H9 (cell line): ENCODE results near the gene APBB2. TPM values are rescaled to one million over a fixed set of nuclear protein-coding genes. Genes with fewer than 3 reads are reported as not detected.

Experiments used
- DNase-seq: peaks from one replicate; pipeline ENCODE4 v3.0.0-alpha.2; 2017
- H2AFZ ChIP-seq: one replicate; pipeline ENCODE4 v1.6.1; 2013; ENCODE audit warnings: mild to moderate bottlenecking, low read length, control low read depth, moderate library complexity
- H2AK5ac ChIP-seq: 2 replicates; pipeline ENCODE4 v1.6.1; 2013; ENCODE audit warnings: low read length, control low read depth, mixed read lengths; ENCODE audit not compliant: insufficient read length
- H2BK120ac ChIP-seq: one replicate; pipeline ENCODE4 v1.6.1; 2013; ENCODE audit warnings: low read depth, mild to moderate bottlenecking, low read length, control low read depth, inconsistent platforms; ENCODE audit not compliant: poor library complexity, severe bottlenecking
- H2BK12ac ChIP-seq: 2 replicates; pipeline ENCODE4 v1.6.1; 2013; ENCODE audit warnings: low read length, control low read depth, mixed read lengths, low read depth; ENCODE audit not compliant: insufficient read length
- H2BK15ac ChIP-seq: 2 replicates; pipeline ENCODE4 v1.6.1; 2013; ENCODE audit warnings: low read depth, low read length, control low read depth
- H2BK20ac ChIP-seq: one replicate; pipeline ENCODE4 v1.6.1; 2013; ENCODE audit warnings: low read depth, mild to moderate bottlenecking, low read length, control low read depth, inconsistent platforms; ENCODE audit not compliant: poor library complexity, severe bottlenecking
- H2BK5ac ChIP-seq: 2 replicates; pipeline ENCODE4 v1.6.1; 2013; ENCODE audit warnings: low read length, control low read depth, mixed read lengths; ENCODE audit not compliant: insufficient read length
- H3K14ac ChIP-seq: 2 replicates; pipeline ENCODE4 v1.6.1; 2013; ENCODE audit warnings: low read length, control low read depth; ENCODE audit not compliant: insufficient read depth
- H3K18ac ChIP-seq: 2 replicates; pipeline ENCODE4 v1.6.1; 2013; ENCODE audit warnings: low read depth, mild to moderate bottlenecking, mixed read lengths, low read length, control low read depth; ENCODE audit not compliant: insufficient read length
- H3K23ac ChIP-seq: 2 replicates; pipeline ENCODE4 v1.6.1; 2013; ENCODE audit warnings: low read length, control low read depth, mixed read lengths, low read depth; ENCODE audit not compliant: insufficient read length
- H3K23me2 ChIP-seq: 2 replicates; pipeline ENCODE4 v1.6.1; 2013; ENCODE audit warnings: low read depth, mild to moderate bottlenecking, mixed read lengths, low read length, control low read depth; ENCODE audit not compliant: insufficient read length, poor library complexity, severe bottlenecking
- H3K27ac ChIP-seq: 2 replicates; pipeline ENCODE4 v1.5.1; 2013; ENCODE audit warnings: low read length, control low read depth, mixed read lengths, low read depth; ENCODE audit not compliant: insufficient read length
- H3K27me3 ChIP-seq: 2 replicates; pipeline ENCODE4 v1.6.1; 2013; ENCODE audit warnings: low read length, control low read depth, inconsistent platforms; ENCODE audit not compliant: insufficient read depth
- H3K4ac ChIP-seq: 2 replicates; pipeline ENCODE4 v1.6.1; 2013; ENCODE audit warnings: low read depth, mild to moderate bottlenecking, control low read depth, inconsistent platforms, low read length, moderate library complexity
- H3K4me1 ChIP-seq: 2 replicates; pipeline ENCODE4 v1.6.1; 2013; ENCODE audit warnings: low read length, control low read depth, inconsistent platforms; ENCODE audit not compliant: insufficient read depth
- H3K4me2 ChIP-seq: 2 replicates; pipeline ENCODE4 v1.6.1; 2013; ENCODE audit warnings: low read length, control low read depth, mixed read lengths; ENCODE audit not compliant: insufficient read length, insufficient read depth
- H3K56ac ChIP-seq: 2 replicates; pipeline ENCODE4 v1.6.1; 2013; ENCODE audit warnings: low read depth, mild to moderate bottlenecking, mixed read lengths, low read length, control low read depth; ENCODE audit not compliant: insufficient read length
- H3K79me1 ChIP-seq: 2 replicates; pipeline ENCODE4 v1.6.1; 2013; ENCODE audit warnings: low read depth, mild to moderate bottlenecking, moderate library complexity, low read length, control low read depth, inconsistent platforms; ENCODE audit not compliant: insufficient read depth, poor library complexity, severe bottlenecking
- H3K79me2 ChIP-seq: 2 replicates; pipeline ENCODE4 v1.6.1; 2013; ENCODE audit warnings: low read length, control low read depth, inconsistent platforms; ENCODE audit not compliant: insufficient read depth
- H3K9ac ChIP-seq: 2 replicates; pipeline ENCODE4 v1.6.1; 2013; ENCODE audit warnings: low read length, control low read depth, mixed read lengths; ENCODE audit not compliant: insufficient read length; ENCODE audit errors: extremely low read depth
- H3K9me3 ChIP-seq: one replicate; pipeline ENCODE4 v1.6.1; 2013; ENCODE audit warnings: low read depth, low read length, inconsistent platforms; ENCODE audit not compliant: control insufficient read depth
- H3T11ph ChIP-seq: one replicate; pipeline ENCODE4 v1.6.1; 2013; ENCODE audit warnings: mild to moderate bottlenecking, low read length, control low read depth, inconsistent platforms
- H4K20me1 ChIP-seq: one replicate; pipeline ENCODE4 v1.6.1; 2013; ENCODE audit not compliant: control insufficient read depth, insufficient read length, insufficient read depth
- H4K5ac ChIP-seq: 2 replicates; pipeline ENCODE4 v1.6.1; 2013; ENCODE audit warnings: low read depth, mild to moderate bottlenecking, mixed read lengths, low read length, control low read depth; ENCODE audit not compliant: insufficient read length
- H4K8ac ChIP-seq: replicated peaks from 2 replicates; pipeline ENCODE4 v1.6.1; 2013; ENCODE audit warnings: low read length, control low read depth, mixed read lengths, low read depth; ENCODE audit not compliant: insufficient read length
- H4K91ac ChIP-seq: 2 replicates; pipeline ENCODE4 v1.6.1; 2013; ENCODE audit warnings: low read depth, mild to moderate bottlenecking, moderate library complexity, mixed read lengths, low read length, control low read depth; ENCODE audit not compliant: insufficient read length
- H3K27ac Mint-ChIP-seq, 3 experiments: 2 replicates in 2 of 3; 3 replicates in 1 of 3; pipeline ENCODE4 v1.8.0; 2020 to 2021; ENCODE audit warnings: mixed read lengths in 3 of 3, mild to moderate bottlenecking in 1 of 3, moderate library complexity in 1 of 3
- H3K27me3 Mint-ChIP-seq: 2 replicates; pipeline ENCODE4 v1.8.0; 2021; ENCODE audit warnings: low read depth, mild to moderate bottlenecking, moderate library complexity, mixed read lengths
- H3K36me3 Mint-ChIP-seq, 3 experiments: 2 replicates in 2 of 3; 3 replicates in 1 of 3; pipeline ENCODE4 v1.8.0; 2020 to 2021; ENCODE audit warnings: low read depth in 3 of 3, mixed read lengths in 3 of 3; ENCODE audit not compliant: insufficient read depth in 1 of 3
- H3K4me1 Mint-ChIP-seq, 2 experiments: 2 replicates each; pipeline ENCODE4 v1.8.0; 2020; ENCODE audit warnings: mixed read lengths in 2 of 2
- H3K4me3 Mint-ChIP-seq, 2 experiments: 2 replicates in 1 of 2; 3 replicates in 1 of 2; pipeline ENCODE4 v1.8.0; 2020 to 2021; ENCODE audit warnings: mild to moderate bottlenecking in 2 of 2, mixed read lengths in 2 of 2, moderate library complexity in 1 of 2
- H3K9me3 Mint-ChIP-seq, 2 experiments: 2 replicates in 1 of 2; 3 replicates in 1 of 2; pipeline ENCODE4 v1.8.0; 2020; ENCODE audit warnings: mild to moderate bottlenecking in 2 of 2, mixed read lengths in 2 of 2, moderate library complexity in 1 of 2
- CTCF ChIP-seq: fragments of 200-600 bp; sonication (generic); conservative IDR thresholded peaks from 3 replicates; pipeline ENCODE4 v1.8.0; 2021; ENCODE audit warnings: antibody characterized with exemption, mild to moderate bottlenecking
- WGBS: extraction: QIAGEN DNeasy Blood & Tissue Kit; methylation state at CpG from one replicate; pipeline ENCODE4 v1.1.7; 2013; ENCODE audit warnings: missing lambda C conversion rate, low lambda C conversion rate, mixed read lengths; ENCODE audit not compliant: insufficient read length; ENCODE audit errors: extremely low coverage; 5-methylcytosine and 5-hydroxymethylcytosine counted together
- total RNA-seq: library from RNA; stranded (reverse); gene quantifications from 2 replicates; pipeline ENCODE4 v1.2.1, GENCODE V29; 2021

APBB2 gene
- total RNA-seq, 1 experiment from 2014 or later, result 39.6 TPM

GRCh38 chr4:41154010-41154813 is 60.1 kb downstream of the APBB2 start:
- no peak overlapping the region for H2BK12ac ChIP-seq
- H3K79me2 ChIP-seq, result no peaks in the 10 kb centered on the region
- no peaks in the 10 kb centered on the region; the same call in 1 of the 2 replicates for H3K4me1 ChIP-seq
- peaks cover 7% of the 10 kb centered on the region for H3K79me1 ChIP-seq
- H3K27ac Mint-ChIP-seq, result no peak overlapping the region; a peak in 1 of 7 replicates
- H3K23ac ChIP-seq, result no peak overlapping the region
- WGBS, result no CpG with 5 or more reads among the region's 6 CpGs
- no peak overlapping the region for H4K8ac ChIP-seq
- no peak overlapping the region for H3K18ac ChIP-seq
- no peaks in the 10 kb centered on the region for H3K27me3 ChIP-seq
- H3K36me3 Mint-ChIP-seq, result no peaks in the 10 kb centered on the region
- H3K4ac ChIP-seq, result no peak overlapping the region
- no peaks in the 10 kb centered on the region for H3K9me3 ChIP-seq
- H2AFZ ChIP-seq, result no peak overlapping the region
- H3K14ac ChIP-seq, result no peak overlapping the region
- H3K9me3 Mint-ChIP-seq, result no peaks in the 10 kb centered on the region
- H4K91ac ChIP-seq, result no peak overlapping the region
- no peaks in the 10 kb centered on the region for H3K23me2 ChIP-seq
- H2BK120ac ChIP-seq, result no peak overlapping the region
- H3K27me3 Mint-ChIP-seq, result no peaks in the 10 kb centered on the region
- peaks cover 8 to 14% of the 10 kb centered on the region in 2 experiments for H3K4me1 Mint-ChIP-seq
- no peaks in the 10 kb centered on the region for H4K20me1 ChIP-seq
- no peak for DNase-seq
- H3K9ac ChIP-seq, result no peak overlapping the region
- no peak overlapping the region for H3K4me3 Mint-ChIP-seq
- no peak overlapping the region for H2AK5ac ChIP-seq
- no peak overlapping the region for H2BK15ac ChIP-seq
- H3T11ph ChIP-seq, result no peak overlapping the region
- H2BK5ac ChIP-seq, result no peak overlapping the region
- no peak overlapping the region for H3K4me2 ChIP-seq
- no peak overlapping the region for H3K56ac ChIP-seq
- H3K27ac ChIP-seq, result no peak overlapping the region
- no peak overlapping the region for H4K5ac ChIP-seq
- H2BK20ac ChIP-seq, result no peak overlapping the region
- TF ChIP-seq CTCF, result no peak
